ENCODE measurements around the gene CASZ1. TPM values are rescaled to one million over a fixed set of nuclear protein-coding genes. Genes with fewer than 3 reads are reported as not detected.

The CASZ1 gene
- total RNA-seq, 2 donors from 2014 or later = 44.3 to 50.3 TPM

DNA sequence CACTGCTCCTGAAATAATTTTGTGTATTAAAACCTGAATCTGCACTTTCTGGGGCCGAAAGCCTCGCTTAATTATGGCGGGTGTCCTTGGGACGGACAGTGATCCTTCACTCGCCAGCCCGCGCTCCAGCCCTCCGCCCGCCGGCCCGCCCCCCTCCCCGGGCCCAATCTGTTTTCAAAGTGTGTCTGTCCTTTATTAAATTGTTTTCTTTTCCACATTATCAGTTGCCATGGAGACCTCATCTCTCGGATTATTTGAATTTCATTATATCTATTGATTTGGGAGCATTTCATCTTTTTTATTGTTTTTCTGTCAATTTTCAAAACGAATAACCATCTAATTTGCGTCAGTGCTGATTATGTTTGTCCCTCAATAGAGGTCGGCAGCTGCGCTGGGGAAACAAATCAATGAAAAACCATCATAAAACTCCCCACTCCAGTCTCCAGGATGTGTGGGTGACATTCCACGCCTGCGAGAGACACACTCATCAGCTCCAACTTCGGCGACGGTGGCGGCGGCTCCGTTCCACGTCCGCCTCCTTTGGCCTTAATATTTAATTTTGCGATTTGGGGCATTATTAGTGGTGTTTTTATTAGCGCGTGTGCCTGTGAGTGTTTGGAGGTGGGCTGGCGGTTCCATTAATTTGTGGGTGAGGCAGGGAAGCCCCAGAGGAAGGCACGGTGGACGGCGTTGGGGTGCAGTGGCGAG is 123.9 kb downstream of the CASZ1 start:
- TF ChIP-seq, protein P1, sequence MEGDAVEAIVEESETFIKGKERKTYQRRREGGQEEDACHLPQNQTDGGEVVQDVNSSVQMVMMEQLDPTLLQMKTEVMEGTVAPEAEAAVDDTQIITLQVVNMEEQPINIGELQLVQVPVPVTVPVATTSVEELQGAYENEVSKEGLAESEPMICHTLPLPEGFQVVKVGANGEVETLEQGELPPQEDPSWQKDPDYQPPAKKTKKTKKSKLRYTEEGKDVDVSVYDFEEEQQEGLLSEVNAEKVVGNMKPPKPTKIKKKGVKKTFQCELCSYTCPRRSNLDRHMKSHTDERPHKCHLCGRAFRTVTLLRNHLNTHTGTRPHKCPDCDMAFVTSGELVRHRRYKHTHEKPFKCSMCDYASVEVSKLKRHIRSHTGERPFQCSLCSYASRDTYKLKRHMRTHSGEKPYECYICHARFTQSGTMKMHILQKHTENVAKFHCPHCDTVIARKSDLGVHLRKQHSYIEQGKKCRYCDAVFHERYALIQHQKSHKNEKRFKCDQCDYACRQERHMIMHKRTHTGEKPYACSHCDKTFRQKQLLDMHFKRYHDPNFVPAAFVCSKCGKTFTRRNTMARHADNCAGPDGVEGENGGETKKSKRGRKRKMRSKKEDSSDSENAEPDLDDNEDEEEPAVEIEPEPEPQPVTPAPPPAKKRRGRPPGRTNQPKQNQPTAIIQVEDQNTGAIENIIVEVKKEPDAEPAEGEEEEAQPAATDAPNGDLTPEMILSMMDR (IDR thresholded peaks at IDR 0.05) = no peak
- H3K27me3 ChIP-seq = no peaks in the 10 kb centered on the region
- H3K27ac ChIP-seq = peak overlapping the region; percentile 61 to 90
- no peak overlapping the region for H3K4me3 ChIP-seq
- no peaks in the 10 kb centered on the region for H3K36me3 ChIP-seq
- H3K9me3 ChIP-seq = no peaks in the 10 kb centered on the region
- H3K4me1 ChIP-seq = peaks cover 0 to 97% of the 10 kb centered on the region in 2 donors
- no peak for DNase-seq (ENCODE audit: low spot score)

DNA sequence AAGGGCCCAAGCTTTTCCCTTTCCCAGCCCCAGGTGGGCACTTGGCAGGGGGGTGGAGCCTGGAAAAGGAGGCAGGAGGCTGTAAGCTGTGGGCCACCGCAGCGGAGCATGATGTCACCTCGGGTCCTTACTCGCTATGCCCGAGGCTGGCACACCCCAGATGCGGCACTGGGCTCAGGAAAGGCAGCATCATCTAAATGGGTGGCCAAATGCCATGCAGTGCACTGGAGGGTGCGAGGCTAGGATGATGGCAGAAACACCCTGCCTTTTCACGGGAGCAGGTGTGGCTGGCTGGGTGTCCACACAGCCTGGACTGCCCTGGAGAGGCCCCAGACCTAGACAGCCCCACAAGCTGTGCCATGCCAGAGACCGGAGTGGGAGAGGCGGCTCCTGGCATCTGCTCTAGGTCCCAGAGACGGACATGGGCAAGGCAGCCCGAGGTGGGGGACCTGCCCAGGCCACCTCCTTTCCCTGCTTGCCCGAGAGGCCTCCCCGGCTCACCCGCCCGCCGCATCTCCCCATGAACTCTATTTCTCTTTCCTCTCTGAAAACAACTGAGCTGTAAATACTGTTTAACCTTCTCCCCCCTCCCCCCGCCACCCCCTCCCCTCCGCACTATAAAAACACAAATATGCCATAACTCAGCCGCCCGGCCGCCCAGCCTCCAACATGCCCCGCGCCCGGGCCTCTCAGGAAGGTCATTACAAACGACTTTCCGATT is 124.7 kb downstream of the CASZ1 start:
- DNase-seq (ENCODE audit: low spot score) = no peak
- no peak overlapping the region for H3K4me3 ChIP-seq
- no peaks in the 10 kb centered on the region for H3K36me3 ChIP-seq
- no peaks in the 10 kb centered on the region for H3K27me3 ChIP-seq
- peak overlapping the region; percentile 61 to 90 for H3K27ac ChIP-seq
- no peaks in the 10 kb centered on the region for H3K9me3 ChIP-seq
- TF ChIP-seq, protein P1 (IDR thresholded peaks at IDR 0.05) = no peak
- peaks cover 0 to 97% of the 10 kb centered on the region in 2 donors for H3K4me1 ChIP-seq

DNA sequence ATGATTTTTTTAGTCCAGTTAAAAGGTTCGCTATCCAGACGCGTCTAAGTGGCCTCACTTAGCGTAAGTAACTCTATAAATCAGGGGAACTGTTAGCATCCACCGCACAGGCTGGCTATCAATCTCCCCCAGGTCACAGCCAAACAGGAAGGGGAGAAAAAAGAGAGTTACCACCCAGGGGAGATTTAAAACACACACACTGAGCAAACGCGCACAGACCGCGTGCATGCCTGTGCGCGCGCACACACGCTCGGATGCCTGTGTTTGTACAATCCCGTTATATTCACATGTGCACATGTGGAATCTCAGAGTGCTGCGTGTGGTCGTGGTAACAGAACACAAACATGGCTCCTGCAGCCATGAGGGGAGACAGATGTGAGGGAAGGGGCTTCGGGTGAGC is 125.4 kb downstream of the CASZ1 start:
- Histone ChIP-seq H3K27me3 (no peaks in the 10 kb centered on the region), H3K27ac (peak overlapping the region; percentile 90 to 93), H3K4me1 (peaks cover 0 to 97% of the 10 kb centered on the region in 2 donors), H3K9me3 (no peaks in the 10 kb centered on the region), H3K4me3 (no peak overlapping the region), H3K36me3 (no peaks in the 10 kb centered on the region)
- no peak for DNase-seq (ENCODE audit: low spot score)
- TF ChIP-seq, protein P1 (IDR thresholded peaks at IDR 0.05) = no peak

DNA sequence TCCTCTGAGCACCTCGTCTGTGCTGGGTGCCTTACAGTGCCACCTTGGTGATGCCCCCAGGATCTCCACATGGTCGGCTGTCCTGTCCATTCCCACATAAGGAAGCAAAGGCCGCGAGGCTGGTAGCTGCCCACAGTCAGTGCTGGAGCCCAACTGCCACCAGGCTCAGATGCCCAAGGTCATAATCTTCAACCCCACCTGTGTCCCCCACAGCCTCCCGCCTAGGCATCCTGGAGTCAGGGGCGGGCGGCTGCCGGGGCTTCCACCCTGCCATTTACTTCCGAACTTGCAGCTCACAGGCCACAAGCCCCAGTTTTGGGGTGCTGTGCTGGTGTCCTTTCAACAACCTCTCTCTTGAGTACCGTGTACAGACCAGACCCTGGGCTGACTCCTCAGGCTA is 126.3 kb downstream of the CASZ1 start:
- Histone ChIP-seq H3K27me3 (no peaks in the 10 kb centered on the region), H3K4me1 (peaks cover 0 to 96% of the 10 kb centered on the region in 2 donors), H3K9me3 (no peaks in the 10 kb centered on the region), H3K4me3 (no peak overlapping the region), H3K27ac (peak overlapping the region; percentile 90 to 93), H3K36me3 (peaks cover 1% of the 10 kb centered on the region)
- TF ChIP-seq, protein P1 (IDR thresholded peaks at IDR 0.05) = no peak
- DNase-seq (ENCODE audit: low spot score) = no peak

DNA sequence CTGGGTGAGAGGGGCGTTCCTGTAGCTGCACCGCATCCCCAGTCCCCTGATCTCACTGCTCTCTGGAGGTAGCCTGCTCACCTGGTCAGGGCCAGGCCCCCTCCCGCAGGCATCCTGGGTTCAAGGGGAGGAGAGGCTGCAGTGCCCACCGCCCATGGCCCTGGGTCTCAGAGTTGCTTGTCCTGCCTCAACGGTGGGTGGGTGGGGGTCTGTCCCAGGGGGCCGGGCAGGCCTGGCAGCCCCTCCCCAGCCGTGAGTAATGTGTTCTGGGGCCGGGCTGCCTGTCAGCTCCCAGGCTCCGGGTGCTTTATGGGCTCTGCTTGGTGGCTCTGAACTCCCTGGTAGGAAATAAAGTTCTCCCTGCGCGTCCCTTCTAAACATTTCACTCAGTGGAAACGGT is 126.9 kb downstream of the CASZ1 start:
- TF ChIP-seq, protein P1 (IDR thresholded peaks at IDR 0.05) = no peak
- H3K4me3 ChIP-seq = no peak overlapping the region
- H3K36me3 ChIP-seq = peaks cover 7% of the 10 kb centered on the region
- peaks cover 0 to 96% of the 10 kb centered on the region in 2 donors for H3K4me1 ChIP-seq
- H3K27ac ChIP-seq = peak overlapping the region; percentile 90 to 93
- H3K27me3 ChIP-seq = no peaks in the 10 kb centered on the region
- no peak for DNase-seq (ENCODE audit: low spot score)
- no peaks in the 10 kb centered on the region for H3K9me3 ChIP-seq
